IMR-90 (cell line): ENCODE results near the gene PPP1R1C.

Experiments used
- CHD1 ChIP-seq: IDR thresholded peaks from 2 replicates; pipeline ENCODE4 v1.6.1; 2012; ENCODE audit warnings: low read depth, low read length, improper control_type of control experiment
- CTCF ChIP-seq: conservative IDR thresholded peaks from 2 replicates; pipeline ENCODE4 v1.5.1; 2012; ENCODE audit warnings: mild to moderate bottlenecking, low read depth, low read length, improper control_type of control experiment
- MAFK ChIP-seq: IDR thresholded peaks from 2 replicates; pipeline ENCODE4 v1.6.1; 2012; ENCODE audit warnings: low read depth, low read length, improper control_type of control experiment
- POLR2A ChIP-seq: IDR thresholded peaks from 2 replicates; pipeline ENCODE4 v1.6.1; 2012; ENCODE audit warnings: mild to moderate bottlenecking, low read depth, low read length
- RAD21 ChIP-seq: IDR thresholded peaks from 2 replicates; pipeline ENCODE4 v1.6.1; 2012; ENCODE audit warnings: low read length, improper control_type of control experiment
- RCOR1 ChIP-seq: IDR thresholded peaks from 2 replicates; pipeline ENCODE4 v1.6.1; 2012; ENCODE audit warnings: mild to moderate bottlenecking, low read length, improper control_type of control experiment; ENCODE audit not compliant: insufficient replicate concordance
- RFX5 ChIP-seq: IDR thresholded peaks from 2 replicates; pipeline ENCODE4 v1.8.0; 2012; ENCODE audit warnings: low read depth, mild to moderate bottlenecking, low read length, moderate library complexity
- USF2 ChIP-seq: fragments of 150-350 bp; IDR thresholded peaks from 2 replicates; pipeline ENCODE4 v1.6.1; 2017; ENCODE audit warnings: mild to moderate bottlenecking, antibody characterized with exemption, low read length, low read depth

- TF ChIP-seq CTCF (no peak), RCOR1 (no peak), CHD1 (no peak), MAFK (no peak), USF2 (0 out of 2 replicates have a peak, but pooled peaks have one; percentile 20), POLR2A (no peak), RAD21 (no peak), RFX5 (no peak)
Observed at GRCh38 chr2:181977661-181978350, 7.8 kb upstream of the PPP1R1C start.
